Loucy (cell line): ENCODE data around the gene UBE2L3.
"Not testable (repeated sequence)": the region's sequence is repeated elsewhere in the genome, so short reads cannot be mapped to it uniquely, and the experiment has no call there.

Source experiments
- CTCF ChIP-seq: fragments of 200-600 bp; sonication (generic); conservative IDR thresholded peaks from 2 replicates; pipeline ENCODE4 v1.5.1; 2014; ENCODE audit warnings: mild to moderate bottlenecking, antibody characterized with exemption, low read length
- EZH2phosphoT487 ChIP-seq: fragments of 200-600 bp; IDR thresholded peaks from 2 replicates; pipeline ENCODE4 v1.6.1; 2018; ENCODE audit warnings: antibody characterized with exemption, mild to moderate bottlenecking, moderate library complexity, borderline replicate concordance

GRCh38 chr22:21550678-21551047 lies 16.9 kb upstream of the UBE2L3 start:
- not testable (repeated sequence) for TF ChIP-seq CTCF, EZH2phosphoT487
